Kidney (tissue), 14 donors: ENCODE measurements around the gene CACNB2. TPM values are rescaled to one million over a fixed set of nuclear protein-coding genes. Genes with fewer than 3 reads are reported as not detected.

Source experiments
- DNase-seq, 5 donors: peaks; one replicate each; pipeline ENCODE4 v3.0.0-alpha.2; 2013 to 2020
- FAIRE-seq: peaks from 2 replicates; lab custom pipeline; 2012; peaks lifted over from hg19 to GRCh38; lab: Jason Lieb, UNC
- H3K27ac ChIP-seq, 2 donors: one replicate each; pipeline ENCODE4 v1.7.0; 2013; ENCODE audit warnings: low read depth in 2 of 2, low read length in 2 of 2, inconsistent platforms in 1 of 2
- H3K27me3 ChIP-seq: one replicate; pipeline ENCODE4 v1.7.1; 2013; ENCODE audit warnings: low read length, inconsistent platforms; ENCODE audit not compliant: control insufficient read depth, insufficient read depth
- H3K36me3 ChIP-seq, 3 donors: one replicate each; pipeline versions ENCODE4 v1.7.0 to v1.7.1; 2013; ENCODE audit warnings: low read length in 3 of 3, control low read depth in 1 of 3, inconsistent platforms in 1 of 3; ENCODE audit not compliant: insufficient read depth in 3 of 3, control insufficient read depth in 2 of 3
- H3K4me1 ChIP-seq, 3 donors: one replicate each; pipeline versions ENCODE4 v1.7.0 to v1.7.1; 2013; ENCODE audit warnings: low read length in 3 of 3, inconsistent platforms in 1 of 3, low read depth in 1 of 3; ENCODE audit not compliant: control insufficient read depth in 2 of 3, insufficient read depth in 2 of 3
- H3K4me3 ChIP-seq, 3 donors: one replicate each; pipeline versions ENCODE4 v1.7.0 to v1.8.1; 2013; ENCODE audit warnings: low read length in 3 of 3, control low read depth in 1 of 3, inconsistent platforms in 1 of 3
- H3K9ac ChIP-seq, 3 donors: one replicate each; pipeline versions ENCODE4 v1.7.0 to v1.7.1; 2013; ENCODE audit warnings: low read length in 3 of 3, control low read depth in 1 of 3, inconsistent platforms in 1 of 3
- H3K9me3 ChIP-seq, 3 donors: one replicate each; pipeline versions ENCODE4 v1.7.0 to v1.7.1; 2013; ENCODE audit warnings: low read length in 3 of 3, control low read depth in 1 of 3, inconsistent platforms in 1 of 3; ENCODE audit not compliant: control insufficient read depth in 2 of 3, insufficient read depth in 1 of 3
- intact Hi-C: fragments of 100-400 bp; cut with DNase I; formaldehyde crosslinking; loops from one replicate; pipeline ENCODE4 v1.11.1; 2022
- polyA plus RNA-seq: library from polyadenylated mRNA; stranded (reverse); fragments of 350-450 nt; fragmentation: Illumina TruSeq; extraction: RNeasy Lipid Tissue Mini Kit (QIAGEN cat#74804); gene quantifications from one replicate; pipeline ENCODE4 v1.2.3, GENCODE V29; 2014; ENCODE audit warnings: low read depth, low replicate concordance; ENCODE audit not compliant: insufficient read depth
- total RNA-seq: library from RNA; stranded (reverse); fragmentation: NEBNext Ultra II Directional; extraction: Animal tissue kit (Norgen Biotek cat#: 25700); gene quantifications from one replicate; pipeline ENCODE4 v1.2.1, GENCODE V29; 2021
- TF ChIP-seq, protein P1 (sequence below): IDR thresholded peaks from 3 replicates; pipeline ENCODE4 v1.5.1; 2012; ENCODE audit warnings: mild to moderate bottlenecking, moderate library complexity, borderline replicate concordance; ENCODE audit not compliant: insufficient read depth; ENCODE audit errors: extremely low read depth
- donor health status: control.
- donor health status: control.
- donor health status: control.
- donor health status: control.
- donor health status: control.
- donor health status: DM: yes; HTN: yes; CAD: no.
- donor health status: Normal renal cell carcinoma (clear cell type).

The CACNB2 gene
- total and polyA plus RNA-seq, 2 donors from 2014 or later = 2.8 TPM

DNA sequence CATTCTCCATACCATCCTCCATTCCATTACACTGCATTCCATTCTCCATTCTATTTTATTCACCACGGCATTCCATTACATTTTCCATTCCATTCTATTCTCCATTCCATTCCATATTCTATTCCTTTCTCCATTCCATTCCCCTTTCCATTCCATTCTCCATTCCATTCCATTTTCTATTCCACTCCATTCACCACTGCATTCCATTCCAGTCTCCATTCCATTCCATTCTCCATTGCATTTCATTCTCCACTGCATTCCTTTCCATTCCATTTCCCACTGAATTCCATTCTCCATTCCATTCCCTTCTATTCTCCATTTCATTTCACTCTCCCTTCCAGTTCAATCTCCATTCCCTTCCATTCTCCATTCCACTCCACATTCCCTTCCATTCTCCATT, 431.6 kb downstream of the CACNB2 start:
- Histone ChIP-seq H3K9me3 (peaks cover 0 to 11% (median 8%) of the 10 kb centered on the region in 3 donors), H3K36me3 (no peaks in the 10 kb centered on the region), H3K27ac (no peak overlapping the region), H3K27me3 (no peaks in the 10 kb centered on the region), H3K9ac (no peak overlapping the region), H3K4me3 (no peak overlapping the region), H3K4me1 (no peaks in the 10 kb centered on the region)
- FAIRE-seq (no peak), DNase-seq (no peak)
- intact Hi-C loops = no loop called here
- TF ChIP-seq, protein P1, sequence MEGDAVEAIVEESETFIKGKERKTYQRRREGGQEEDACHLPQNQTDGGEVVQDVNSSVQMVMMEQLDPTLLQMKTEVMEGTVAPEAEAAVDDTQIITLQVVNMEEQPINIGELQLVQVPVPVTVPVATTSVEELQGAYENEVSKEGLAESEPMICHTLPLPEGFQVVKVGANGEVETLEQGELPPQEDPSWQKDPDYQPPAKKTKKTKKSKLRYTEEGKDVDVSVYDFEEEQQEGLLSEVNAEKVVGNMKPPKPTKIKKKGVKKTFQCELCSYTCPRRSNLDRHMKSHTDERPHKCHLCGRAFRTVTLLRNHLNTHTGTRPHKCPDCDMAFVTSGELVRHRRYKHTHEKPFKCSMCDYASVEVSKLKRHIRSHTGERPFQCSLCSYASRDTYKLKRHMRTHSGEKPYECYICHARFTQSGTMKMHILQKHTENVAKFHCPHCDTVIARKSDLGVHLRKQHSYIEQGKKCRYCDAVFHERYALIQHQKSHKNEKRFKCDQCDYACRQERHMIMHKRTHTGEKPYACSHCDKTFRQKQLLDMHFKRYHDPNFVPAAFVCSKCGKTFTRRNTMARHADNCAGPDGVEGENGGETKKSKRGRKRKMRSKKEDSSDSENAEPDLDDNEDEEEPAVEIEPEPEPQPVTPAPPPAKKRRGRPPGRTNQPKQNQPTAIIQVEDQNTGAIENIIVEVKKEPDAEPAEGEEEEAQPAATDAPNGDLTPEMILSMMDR = no peak

DNA sequence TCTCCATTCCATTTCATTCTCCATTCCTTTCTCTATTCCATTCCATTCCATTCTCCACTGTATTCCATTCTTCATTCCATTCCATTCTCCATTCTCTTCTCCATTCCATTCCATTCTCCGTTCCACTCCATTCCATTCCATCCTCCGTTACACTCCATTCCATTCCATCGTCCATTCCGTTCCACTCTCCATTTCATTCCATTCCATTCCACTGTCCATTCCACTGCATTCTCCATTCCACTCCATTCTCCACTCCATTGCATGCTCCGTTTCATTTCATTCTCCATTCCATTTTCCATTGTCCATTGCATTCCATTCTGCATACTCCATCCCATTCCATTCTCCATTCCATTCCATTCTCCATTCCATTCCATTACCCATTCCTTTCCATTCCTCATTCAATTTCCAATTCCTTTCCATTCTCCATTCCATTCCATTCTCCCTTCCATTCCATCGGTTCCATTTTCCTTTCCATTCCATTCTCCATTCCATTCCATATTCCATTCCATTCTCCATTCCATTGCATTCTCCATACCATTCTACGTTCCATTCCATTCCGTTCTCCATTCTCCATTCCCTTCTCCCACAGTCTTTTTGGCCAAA, 432.8 kb downstream of the CACNB2 start:
- Histone ChIP-seq H3K4me3 (no peak overlapping the region), H3K9ac (no peak overlapping the region), H3K27ac (no peak overlapping the region), H3K9me3 (peaks cover 0 to 5% (median 0%) of the 10 kb centered on the region in 3 donors), H3K4me1 (no peaks in the 10 kb centered on the region), H3K36me3 (no peaks in the 10 kb centered on the region), H3K27me3 (no peaks in the 10 kb centered on the region)
- FAIRE-seq (no peak), DNase-seq (no peak)
- TF ChIP-seq, protein P1 = no peak
- intact Hi-C loops = no loop called here

DNA sequence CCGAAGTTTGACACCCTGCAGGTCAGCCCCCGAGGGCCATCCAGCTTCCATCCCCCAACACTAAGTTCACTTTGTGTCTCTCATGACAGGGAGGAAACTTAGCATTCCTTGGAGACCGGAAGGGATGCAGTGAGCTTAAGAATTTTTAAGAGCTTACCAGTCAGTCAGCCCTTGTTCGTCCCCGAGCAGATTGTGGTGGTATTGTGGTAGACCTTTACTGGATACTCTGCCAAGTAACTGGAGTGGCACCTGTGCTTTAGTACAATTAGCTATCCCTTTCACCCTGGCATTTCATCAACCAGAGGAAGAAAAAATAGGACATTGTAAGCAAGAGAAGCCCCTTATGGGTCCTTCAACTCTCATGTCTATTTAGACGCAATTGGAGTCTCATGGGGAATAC, 436.4 kb downstream of the CACNB2 start:
- H3K27me3 ChIP-seq = no peaks in the 10 kb centered on the region
- intact Hi-C loops = no loop called here
- H3K36me3 ChIP-seq = no peaks in the 10 kb centered on the region
- no peaks in the 10 kb centered on the region for H3K4me1 ChIP-seq
- TF ChIP-seq, protein P1 = no peak
- H3K9ac ChIP-seq = no peak overlapping the region
- no peak overlapping the region for H3K4me3 ChIP-seq
- peaks cover 0 to 3% (median 0%) of the 10 kb centered on the region in 3 donors for H3K9me3 ChIP-seq
- no peak for DNase-seq
- H3K27ac ChIP-seq = no peak overlapping the region
- no peak for FAIRE-seq
